ENCODE results near the gene IRF4. TPM values are rescaled to one million over a fixed set of nuclear protein-coding genes. Genes with fewer than 3 reads are reported as not detected.

The IRF4 gene
- total RNA-seq, 2 donors from 2014 or later, result 0.15 to 1.1 TPM

GRCh38 chr6:452301-453067 is 60.9 kb downstream of the IRF4 start:
- no peak for DNase-seq (ENCODE audit: low spot score)
- TF ChIP-seq, protein P1, sequence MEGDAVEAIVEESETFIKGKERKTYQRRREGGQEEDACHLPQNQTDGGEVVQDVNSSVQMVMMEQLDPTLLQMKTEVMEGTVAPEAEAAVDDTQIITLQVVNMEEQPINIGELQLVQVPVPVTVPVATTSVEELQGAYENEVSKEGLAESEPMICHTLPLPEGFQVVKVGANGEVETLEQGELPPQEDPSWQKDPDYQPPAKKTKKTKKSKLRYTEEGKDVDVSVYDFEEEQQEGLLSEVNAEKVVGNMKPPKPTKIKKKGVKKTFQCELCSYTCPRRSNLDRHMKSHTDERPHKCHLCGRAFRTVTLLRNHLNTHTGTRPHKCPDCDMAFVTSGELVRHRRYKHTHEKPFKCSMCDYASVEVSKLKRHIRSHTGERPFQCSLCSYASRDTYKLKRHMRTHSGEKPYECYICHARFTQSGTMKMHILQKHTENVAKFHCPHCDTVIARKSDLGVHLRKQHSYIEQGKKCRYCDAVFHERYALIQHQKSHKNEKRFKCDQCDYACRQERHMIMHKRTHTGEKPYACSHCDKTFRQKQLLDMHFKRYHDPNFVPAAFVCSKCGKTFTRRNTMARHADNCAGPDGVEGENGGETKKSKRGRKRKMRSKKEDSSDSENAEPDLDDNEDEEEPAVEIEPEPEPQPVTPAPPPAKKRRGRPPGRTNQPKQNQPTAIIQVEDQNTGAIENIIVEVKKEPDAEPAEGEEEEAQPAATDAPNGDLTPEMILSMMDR (IDR thresholded peaks at IDR 0.05), result no peak
- Histone ChIP-seq H3K4me3 (no peak overlapping the region), H3K9me3 (no peaks in the 10 kb centered on the region), H3K27me3 (no peaks in the 10 kb centered on the region), H3K4me1 (peaks cover 0 to 5% of the 10 kb centered on the region in 2 donors), H3K27ac (no peak overlapping the region), H3K36me3 (no peaks in the 10 kb centered on the region)

DNA sequence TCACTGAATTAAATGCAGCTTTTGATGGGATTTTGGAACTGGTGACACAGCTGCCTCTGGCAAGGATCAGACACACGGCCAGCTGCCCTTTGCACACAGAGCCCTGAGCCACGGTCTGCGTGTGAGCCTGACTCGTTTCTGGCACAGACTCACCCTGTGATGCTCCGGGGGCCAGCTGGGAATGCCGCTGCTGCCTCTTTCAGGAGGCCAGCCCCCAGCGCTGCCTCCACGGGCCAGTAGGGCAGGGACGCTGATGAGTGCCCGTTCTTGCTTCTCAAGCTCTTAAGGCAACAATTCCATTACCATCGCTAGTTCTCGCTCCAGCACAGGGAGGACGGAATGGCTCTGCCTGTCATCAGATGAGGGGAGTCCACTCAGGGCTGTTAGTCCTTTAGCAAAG is 61.6 kb downstream of the IRF4 start:
- TF ChIP-seq, protein P1 (IDR thresholded peaks at IDR 0.05), result no peak
- no peaks in the 10 kb centered on the region for H3K36me3 ChIP-seq
- no peaks in the 10 kb centered on the region for H3K27me3 ChIP-seq
- H3K27ac ChIP-seq, result no peak overlapping the region
- H3K9me3 ChIP-seq, result no peaks in the 10 kb centered on the region
- DNase-seq (ENCODE audit: low spot score), result peak; percentile 65
- peaks cover 0 to 5% of the 10 kb centered on the region in 2 donors for H3K4me1 ChIP-seq
- no peak overlapping the region for H3K4me3 ChIP-seq

GRCh38 chr6:454148-454991 is 62.8 kb downstream of the IRF4 start:
- Histone ChIP-seq H3K27me3 (no peaks in the 10 kb centered on the region), H3K4me1 (peaks cover 0 to 5% of the 10 kb centered on the region in 2 donors), H3K9me3 (no peaks in the 10 kb centered on the region), H3K36me3 (no peaks in the 10 kb centered on the region), H3K27ac (no peak overlapping the region), H3K4me3 (no peak overlapping the region)
- TF ChIP-seq, protein P1 (IDR thresholded peaks at IDR 0.05), result no peak
- DNase-seq (ENCODE audit: low spot score), result no peak

- no peak overlapping the region for H3K27ac ChIP-seq
- H3K4me1 ChIP-seq, result peaks cover 0 to 5% of the 10 kb centered on the region in 2 donors
- TF ChIP-seq, protein P1 (IDR thresholded peaks at IDR 0.05), result no peak
- H3K4me3 ChIP-seq, result no peak overlapping the region
- no peaks in the 10 kb centered on the region for H3K36me3 ChIP-seq
- no peaks in the 10 kb centered on the region for H3K9me3 ChIP-seq
- no peak for DNase-seq (ENCODE audit: low spot score)
- no peaks in the 10 kb centered on the region for H3K27me3 ChIP-seq
Observed at GRCh38 chr6:455006-455585, 63.5 kb downstream of the IRF4 start.

- Histone ChIP-seq H3K27ac (no peak overlapping the region), H3K36me3 (no peaks in the 10 kb centered on the region), H3K4me3 (no peak overlapping the region), H3K27me3 (no peaks in the 10 kb centered on the region), H3K9me3 (no peaks in the 10 kb centered on the region), H3K4me1 (peaks cover 0 to 5% of the 10 kb centered on the region in 2 donors)
- DNase-seq (ENCODE audit: low spot score), result peak; percentile 18
- TF ChIP-seq, protein P1 (IDR thresholded peaks at IDR 0.05), result no peak
Observed at GRCh38 chr6:455835-456234, 64.3 kb downstream of the IRF4 start.

All from right atrium auricular region (tissue), 2 donors.